Mucosa of rectum (tissue), 2 donors: Measurements from ENCODE around the gene PDCD2.

ENCODE experiments used
- H3K27ac ChIP-seq, 2 donors: one replicate each; pipeline ENCODE4 v1.7.0; 2013; ENCODE audit warnings: inconsistent platforms in 2 of 2, low read depth in 2 of 2, low read length in 2 of 2
- H3K27me3 ChIP-seq, 2 donors: one replicate each; pipeline ENCODE4 v1.7.0; 2013; ENCODE audit warnings: low read length in 2 of 2; ENCODE audit not compliant: control insufficient read depth in 2 of 2, insufficient read depth in 2 of 2
- H3K36me3 ChIP-seq, 2 donors: one replicate each; pipeline ENCODE4 v1.7.0; 2013; ENCODE audit warnings: low read length in 2 of 2; ENCODE audit not compliant: control insufficient read depth in 2 of 2, insufficient read depth in 2 of 2
- H3K4me1 ChIP-seq, 2 donors: one replicate each; pipeline ENCODE4 v1.7.0; 2013; ENCODE audit warnings: low read length in 2 of 2, mild to moderate bottlenecking in 1 of 2; ENCODE audit not compliant: control insufficient read depth in 2 of 2, insufficient read depth in 2 of 2
- H3K4me3 ChIP-seq, 2 donors: one replicate each; pipeline ENCODE4 v1.7.0; 2013; ENCODE audit warnings: low read length in 2 of 2
- H3K9ac ChIP-seq, 2 donors: one replicate each; pipeline ENCODE4 v1.7.0; 2013; ENCODE audit warnings: low read length in 2 of 2, low read depth in 1 of 2, mild to moderate bottlenecking in 1 of 2
- H3K9me3 ChIP-seq, 2 donors: one replicate each; pipeline ENCODE4 v1.7.0; 2013; ENCODE audit warnings: low read length in 2 of 2; ENCODE audit not compliant: control insufficient read depth in 2 of 2
- donor health status: healthy.
- donor health status: Normal muscosa, but diverticular disease.

PDCD2 gene

DNA sequence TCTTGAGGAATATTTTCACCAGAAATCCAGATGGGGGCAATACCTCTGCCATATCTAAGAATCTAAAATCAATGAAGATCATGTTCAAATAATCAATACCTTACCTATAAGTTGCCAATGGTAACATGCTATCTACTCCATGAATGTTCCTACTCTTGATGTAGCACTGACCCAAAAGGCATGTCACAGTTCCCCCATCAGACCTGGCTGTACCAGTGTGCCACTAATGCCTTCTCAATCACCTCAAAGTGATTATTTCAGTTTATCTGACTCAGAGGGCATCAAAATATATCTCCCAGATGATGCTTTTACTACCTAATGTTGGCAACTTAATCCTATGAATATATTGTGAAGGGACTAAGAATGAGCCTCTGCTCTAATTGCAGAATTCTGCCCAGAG is 5.5 kb downstream of the PDCD2 start:
- Histone ChIP-seq H3K9me3 (no peaks in the 10 kb centered on the region), H3K9ac (no peak overlapping the region), H3K4me1 (peaks cover 4% of the 10 kb centered on the region in 2 donors), H3K27ac (no peak overlapping the region), H3K36me3 (peaks cover 49 to 57% of the 10 kb centered on the region in 2 donors), H3K4me3 (no peak overlapping the region), H3K27me3 (no peaks in the 10 kb centered on the region)

DNA sequence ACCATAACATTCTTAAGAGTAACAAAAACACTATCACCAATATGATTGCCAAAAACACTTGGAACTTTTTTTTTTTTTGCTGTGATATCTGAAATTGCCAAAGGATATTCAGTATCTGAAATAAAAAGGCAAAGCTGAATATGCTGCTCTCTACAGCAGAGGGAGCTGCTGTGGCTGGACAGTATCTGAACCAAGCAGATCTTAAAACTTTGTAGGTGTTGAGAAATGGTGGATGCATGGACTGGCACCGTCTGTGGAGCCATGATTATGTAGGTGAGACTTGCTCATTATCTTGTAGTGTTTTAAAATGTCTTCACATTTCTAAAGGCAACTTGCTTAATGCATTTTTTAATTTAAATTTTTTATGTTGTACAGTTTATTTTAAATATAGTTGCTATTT is 9.2 kb downstream of the PDCD2 start:
- no peak overlapping the region for H3K4me3 ChIP-seq
- no peak overlapping the region for H3K27ac ChIP-seq
- H3K9ac ChIP-seq = no peak overlapping the region
- H3K9me3 ChIP-seq = no peaks in the 10 kb centered on the region
- H3K36me3 ChIP-seq = peaks cover 45 to 54% of the 10 kb centered on the region in 2 donors
- H3K4me1 ChIP-seq = no peaks in the 10 kb centered on the region
- no peaks in the 10 kb centered on the region for H3K27me3 ChIP-seq

GRCh38 chr6:170572704-170573466 is 11.6 kb downstream of the PDCD2 start:
- Histone ChIP-seq H3K4me1 (no peaks in the 10 kb centered on the region), H3K9ac (no peak overlapping the region), H3K4me3 (no peak overlapping the region), H3K36me3 (peaks cover 49 to 55% of the 10 kb centered on the region in 2 donors), H3K27me3 (no peaks in the 10 kb centered on the region), H3K27ac (no peak overlapping the region), H3K9me3 (no peaks in the 10 kb centered on the region)

DNA sequence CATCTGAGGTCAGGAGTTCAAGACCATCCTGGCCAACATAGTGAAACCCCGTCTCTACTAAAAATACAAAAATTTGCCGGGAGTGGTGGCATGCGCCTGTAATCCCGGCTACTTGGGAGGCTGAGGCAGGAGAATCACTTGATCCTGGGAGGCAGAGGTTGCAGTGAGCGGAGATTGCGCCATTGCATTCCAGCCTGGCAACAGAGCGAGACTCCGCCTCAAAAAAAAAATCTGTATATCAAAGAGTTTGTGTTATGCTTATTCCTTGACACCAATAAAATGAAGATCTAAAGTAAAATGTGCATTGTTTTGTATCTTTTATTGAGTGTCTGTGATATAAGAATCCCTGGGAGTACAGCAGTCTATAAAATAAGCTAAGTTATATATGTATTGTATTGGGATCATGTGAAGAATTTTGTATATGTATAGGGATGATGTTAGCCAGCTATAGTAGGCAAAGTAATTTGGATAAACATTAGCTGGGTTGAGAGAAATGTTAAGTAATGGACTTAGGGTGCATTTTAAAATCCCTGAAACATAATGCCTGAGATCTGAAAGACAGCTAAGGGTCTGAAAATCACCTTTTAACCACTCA is 19.4 kb downstream of the PDCD2 start:
- Histone ChIP-seq H3K36me3 (peaks cover 41 to 58% of the 10 kb centered on the region in 2 donors), H3K9me3 (no peaks in the 10 kb centered on the region)

GRCh38 chr6:170561555-170561954 is 22.9 kb downstream of the PDCD2 start:
- peaks cover 32 to 49% of the 10 kb centered on the region in 2 donors for H3K36me3 ChIP-seq
- no peaks in the 10 kb centered on the region for H3K27me3 ChIP-seq
- no peak overlapping the region for H3K27ac ChIP-seq
- H3K4me3 ChIP-seq = no peak overlapping the region
- no peak overlapping the region for H3K9ac ChIP-seq
- no peaks in the 10 kb centered on the region for H3K4me1 ChIP-seq
- no peaks in the 10 kb centered on the region for H3K9me3 ChIP-seq

More for the DNA sequence above, 19.4 kb downstream of the PDCD2 start:
- H3K4me3 ChIP-seq = no peak overlapping the region
- no peaks in the 10 kb centered on the region for H3K27me3 ChIP-seq
- H3K9ac ChIP-seq = no peak overlapping the region
- no peaks in the 10 kb centered on the region for H3K4me1 ChIP-seq
- no peak overlapping the region for H3K27ac ChIP-seq

DNA sequence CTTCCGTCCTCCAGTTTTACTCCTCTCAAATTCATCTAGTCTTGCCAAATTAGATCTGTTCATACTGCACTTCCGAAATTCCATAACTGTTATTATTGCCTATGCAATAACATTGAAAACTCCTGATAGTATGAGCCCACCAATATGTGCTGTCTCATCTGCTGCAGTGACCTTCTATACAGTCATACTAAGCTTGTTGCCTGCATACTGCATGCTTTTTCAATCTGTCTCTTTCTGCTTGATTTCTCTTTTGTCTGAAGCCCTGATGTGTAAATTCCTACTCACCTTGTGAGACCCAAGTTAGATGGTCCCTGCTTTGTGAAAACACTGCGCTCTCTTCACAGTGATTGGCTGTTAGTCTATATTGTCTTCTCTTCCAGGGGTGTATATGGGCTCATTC is 29.1 kb downstream of the PDCD2 start:
- H3K4me3 ChIP-seq = peak overlapping the region; percentile 100
- H3K27ac ChIP-seq = no peak overlapping the region
- H3K9ac ChIP-seq = peak overlapping the region; percentile 1 to 91
- H3K4me1 ChIP-seq = peaks cover 14 to 21% of the 10 kb centered on the region in 2 donors
- no peaks in the 10 kb centered on the region for H3K9me3 ChIP-seq
- no peaks in the 10 kb centered on the region for H3K27me3 ChIP-seq
- peaks cover 7 to 15% of the 10 kb centered on the region in 2 donors for H3K36me3 ChIP-seq

GRCh38 chr6:170554796-170555137 is 29.7 kb downstream of the PDCD2 start:
- H3K27ac ChIP-seq = peak overlapping the region; percentile 87 to 96
- H3K27me3 ChIP-seq = no peaks in the 10 kb centered on the region
- H3K9ac ChIP-seq = peak overlapping the region; percentile 91
- H3K4me3 ChIP-seq = peak overlapping the region; percentile 100
- H3K9me3 ChIP-seq = no peaks in the 10 kb centered on the region
- peaks cover 14 to 21% of the 10 kb centered on the region in 2 donors for H3K4me1 ChIP-seq
- H3K36me3 ChIP-seq = peaks cover 12 to 16% of the 10 kb centered on the region in 2 donors

DNA sequence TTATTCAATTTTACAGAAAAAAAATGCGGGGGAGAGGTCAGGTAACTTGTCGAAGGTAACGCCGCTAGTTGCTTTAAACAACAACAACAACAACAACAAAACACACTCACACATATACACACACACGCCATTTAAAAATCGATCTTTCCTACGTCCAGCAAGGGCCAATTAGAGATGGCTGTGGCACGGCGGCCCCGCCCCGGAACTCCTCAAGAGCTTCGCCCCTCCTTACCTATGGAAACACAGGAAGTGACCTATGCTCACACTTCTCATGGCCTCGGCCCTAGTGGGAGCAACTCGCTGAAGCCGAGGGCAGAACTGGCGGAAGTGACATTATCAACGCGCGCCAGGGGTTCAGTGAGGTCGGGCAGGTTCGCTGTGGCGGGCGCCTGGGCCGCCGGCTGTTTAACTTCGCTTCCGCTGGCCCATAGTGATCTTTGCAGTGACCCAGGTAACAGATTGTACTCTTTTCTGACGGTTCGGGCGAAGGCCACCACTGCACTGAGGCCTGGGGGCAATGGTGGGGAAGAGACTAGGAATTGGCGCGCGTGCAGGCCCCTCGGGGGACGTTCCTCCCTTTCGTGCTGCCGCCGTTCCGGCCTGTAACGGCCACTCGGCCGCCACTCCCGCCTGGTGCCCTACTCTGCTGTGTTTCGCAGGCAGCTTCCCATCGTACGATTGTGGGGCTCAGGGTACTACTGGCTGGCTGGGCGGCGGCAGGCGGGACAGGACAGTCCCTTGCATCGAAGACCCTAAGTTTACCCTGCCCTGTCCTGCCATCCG is 30.2 kb downstream of the PDCD2 start, which contains the start of gene TBP:
TSS of gene TBP (plus strand) at position 357 of the 783 bp plus-strand sequence. CDS start 2,661 bp downstream, outside the sequence.
- Histone ChIP-seq H3K36me3 (peaks cover 15 to 16% of the 10 kb centered on the region in 2 donors), H3K27me3 (no peaks in the 10 kb centered on the region), H3K4me3 (peak within 1 kb of the TSS; percentile 100), H3K27ac (peak within 1 kb of the TSS; percentile 94 to 96), H3K9me3 (no peaks in the 10 kb centered on the region), H3K9ac (peak within 1 kb of the TSS; percentile 91 to 97), H3K4me1 (peaks cover 14 to 21% of the 10 kb centered on the region in 2 donors)

DNA sequence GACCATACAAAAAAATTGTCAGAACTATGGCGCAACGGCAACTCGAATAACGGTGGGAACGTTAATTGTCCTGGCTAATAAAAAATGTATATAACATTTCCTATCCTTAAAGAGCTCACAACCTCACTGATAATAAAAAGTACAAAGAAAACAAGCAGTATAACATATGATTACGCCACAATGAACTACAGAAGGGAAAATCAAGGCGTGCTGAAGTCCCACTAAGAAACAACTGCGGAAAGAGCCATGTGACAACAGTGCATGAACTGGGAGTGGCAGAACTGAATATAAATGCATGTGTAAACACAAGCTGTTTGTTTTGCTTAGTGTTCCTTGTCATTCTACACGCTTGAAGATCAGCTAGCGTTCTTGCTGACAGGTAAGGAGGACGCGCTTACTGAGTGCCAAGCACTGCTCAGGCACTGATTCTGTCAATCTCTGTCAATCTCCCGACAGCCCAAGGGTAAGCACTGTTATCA is 30.9 kb downstream of the PDCD2 start:
- Histone ChIP-seq H3K4me3 (peak overlapping the region; percentile 100), H3K36me3 (peaks cover 16 to 18% of the 10 kb centered on the region in 2 donors), H3K9ac (peak overlapping the region; percentile 91 to 97), H3K27me3 (no peaks in the 10 kb centered on the region), H3K27ac (peak overlapping the region; percentile 94 to 96), H3K4me1 (peaks cover 14 to 21% of the 10 kb centered on the region in 2 donors), H3K9me3 (no peaks in the 10 kb centered on the region)
